Tibial nerve (tissue), 4 donors: ENCODE measurements around the gene DHX34.

Source experiments
- CTCF ChIP-seq, 5 experiments: fragments of 200-600 bp in 3 of 5; fragments of 450-650 bp in 2 of 5; sonication (generic) in 3 of 5; IDR thresholded peaks; one replicate each; pipeline ENCODE4 v1.5.1; 2016 to 2019; ENCODE audit warnings: antibody characterized with exemption in 5 of 5, mild to moderate bottlenecking in 3 of 5, moderate library complexity in 2 of 5
- EP300 ChIP-seq, 2 donors: sonication (generic); formaldehyde crosslinking; IDR thresholded peaks; one replicate each; pipeline ENCODE4 v1.6.1; 2017; ENCODE audit warnings: antibody characterized with exemption in 2 of 2, mild to moderate bottlenecking in 1 of 2
- POLR2A ChIP-seq, 2 donors: fragments of 450-650 bp; IDR thresholded peaks; one replicate each; pipeline ENCODE4 v1.6.1; 2017; ENCODE audit warnings: antibody characterized with exemption in 2 of 2, mild to moderate bottlenecking in 2 of 2, moderate library complexity in 2 of 2

- TF ChIP-seq CTCF (IDR thresholded peaks at IDR 0.05) (no peak), POLR2A (IDR thresholded peaks at IDR 0.05) (no peak), EP300 (IDR thresholded peaks at IDR 0.05) (no peak)
These were observed 64.8 kb downstream of the DHX34 start for GRCh38 chr19:47413941-47414340.
